HuH-7 (cell line): ENCODE results near the gene MACF1.
"Not testable (repeated sequence)": the region's sequence is repeated elsewhere in the genome, so short reads cannot be mapped to it uniquely, and the experiment has no call there.

ENCODE experiments used
- DNase-seq: peaks from one replicate; pipeline ENCODE4 v3.0.0; 2011; ENCODE audit warnings: low spot score

Gene MACF1

DNA sequence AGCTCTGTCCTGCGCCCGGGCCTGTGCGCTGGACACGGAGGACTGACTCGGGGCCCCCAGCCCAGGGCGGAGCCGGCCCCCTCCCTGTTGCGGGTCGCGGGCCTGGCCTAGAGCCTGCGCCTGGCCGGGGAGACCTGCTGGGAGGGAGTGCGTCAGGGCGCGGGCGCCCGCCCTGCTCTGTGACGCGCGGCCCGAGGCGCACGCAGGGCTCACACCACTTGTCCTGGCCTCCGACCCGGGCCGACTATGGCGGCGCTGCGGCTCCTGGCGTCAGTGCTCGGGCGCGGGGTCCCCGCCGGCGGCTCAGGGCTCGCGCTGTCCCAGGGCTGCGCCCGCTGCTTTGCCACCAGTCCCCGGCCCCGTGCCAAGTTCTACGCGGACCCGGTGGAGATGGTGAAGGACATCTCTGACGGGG, 310.2 kb downstream of the MACF1 start:
- DNase-seq, result not testable (repeated sequence)

- not testable (repeated sequence) for DNase-seq
Observed at GRCh38 chr1:39515131-39516086, 310.9 kb downstream of the MACF1 start.

GRCh38 chr1:39516841-39517240, 312.3 kb downstream of the MACF1 start:
- not testable (repeated sequence) for DNase-seq

- DNase-seq, result not testable (repeated sequence)
Observed at GRCh38 chr1:39517936-39518335, 313.4 kb downstream of the MACF1 start.

DNA sequence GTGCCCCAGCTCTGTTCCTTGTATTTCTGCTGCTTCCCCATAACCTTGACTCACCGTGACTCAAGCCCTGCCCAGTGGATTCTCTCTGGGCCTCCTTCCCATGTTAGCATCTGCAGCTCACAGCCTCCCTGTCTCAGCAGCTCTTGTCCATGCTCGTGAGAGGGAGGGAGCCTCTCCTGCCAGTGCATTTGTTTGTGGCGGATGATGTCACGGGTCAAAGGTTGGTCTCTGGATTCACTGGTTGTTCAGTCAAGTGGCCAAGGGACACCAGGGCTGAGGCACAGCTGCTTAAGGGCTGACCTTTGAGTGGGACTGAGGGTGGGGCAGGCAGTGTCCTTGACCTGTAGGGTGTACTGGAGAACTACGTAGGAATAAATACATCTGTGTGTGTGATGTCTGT, 314.9 kb downstream of the MACF1 start:
- not testable (repeated sequence) for DNase-seq

DNA sequence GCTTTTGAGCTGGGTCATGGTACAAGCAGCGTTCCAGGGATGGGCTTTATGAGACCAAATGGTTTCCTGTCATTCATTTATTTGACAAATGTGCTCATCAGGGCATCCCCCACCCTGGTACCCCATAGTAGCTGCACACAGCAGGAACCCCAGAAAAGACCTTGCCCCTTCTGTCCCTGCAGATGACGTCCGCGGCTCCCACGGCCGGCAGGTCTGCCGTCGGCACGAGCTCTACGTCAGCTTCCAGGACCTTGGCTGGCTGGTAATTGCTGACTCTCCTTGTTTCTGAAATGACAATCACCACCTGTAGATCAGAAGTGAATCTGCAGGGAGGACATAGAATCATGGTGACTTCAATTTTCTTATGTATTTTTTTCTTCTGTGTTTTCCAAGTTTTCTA, 317.7 kb downstream of the MACF1 start:
- not testable (repeated sequence) for DNase-seq

GRCh38 chr1:39522661-39523567, 318.4 kb downstream of the MACF1 start:
- DNase-seq, result no peak

- DNase-seq, result no peak
Observed at GRCh38 chr1:39524171-39524570, 319.7 kb downstream of the MACF1 start.

DNA sequence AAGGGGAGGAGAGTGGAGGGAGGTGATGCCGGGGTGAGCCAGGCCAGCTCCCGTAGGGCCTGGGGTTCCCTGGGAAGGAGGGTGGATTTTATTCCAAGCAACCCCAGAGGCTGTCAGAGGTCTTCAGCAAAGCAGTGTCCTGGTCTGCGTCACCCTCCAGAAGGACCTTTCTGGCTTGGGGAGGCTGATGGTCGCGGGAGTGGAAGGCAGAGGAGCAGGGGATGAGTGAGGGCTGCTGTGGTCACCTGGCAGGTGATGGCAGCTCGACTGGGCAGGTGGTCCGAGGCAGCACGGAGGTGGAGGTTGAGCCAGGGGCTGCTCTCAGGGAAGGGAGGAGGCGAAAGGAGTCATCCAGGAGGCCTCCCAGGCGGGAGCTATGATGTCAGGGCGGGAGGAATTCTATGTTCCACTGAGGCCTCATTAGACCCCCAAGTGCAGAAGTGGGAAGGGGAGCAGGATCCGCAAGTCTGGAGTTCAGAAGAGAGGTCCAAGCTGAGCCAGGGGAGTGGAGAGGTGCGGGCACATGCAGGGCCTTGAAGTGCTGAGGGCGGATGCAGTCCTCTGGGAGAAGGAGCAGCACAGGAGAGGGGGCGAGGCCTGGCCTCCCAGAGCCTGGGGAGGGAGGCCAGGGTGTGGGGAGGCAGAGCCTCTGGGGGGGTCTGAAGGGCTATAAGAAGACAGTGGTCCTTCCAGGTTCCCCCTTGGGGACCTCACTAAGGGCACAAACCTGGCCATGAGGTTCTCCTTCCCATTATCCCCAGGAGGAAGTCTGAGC, 320.3 kb downstream of the MACF1 start:
- DNase-seq, result no peak

DNA sequence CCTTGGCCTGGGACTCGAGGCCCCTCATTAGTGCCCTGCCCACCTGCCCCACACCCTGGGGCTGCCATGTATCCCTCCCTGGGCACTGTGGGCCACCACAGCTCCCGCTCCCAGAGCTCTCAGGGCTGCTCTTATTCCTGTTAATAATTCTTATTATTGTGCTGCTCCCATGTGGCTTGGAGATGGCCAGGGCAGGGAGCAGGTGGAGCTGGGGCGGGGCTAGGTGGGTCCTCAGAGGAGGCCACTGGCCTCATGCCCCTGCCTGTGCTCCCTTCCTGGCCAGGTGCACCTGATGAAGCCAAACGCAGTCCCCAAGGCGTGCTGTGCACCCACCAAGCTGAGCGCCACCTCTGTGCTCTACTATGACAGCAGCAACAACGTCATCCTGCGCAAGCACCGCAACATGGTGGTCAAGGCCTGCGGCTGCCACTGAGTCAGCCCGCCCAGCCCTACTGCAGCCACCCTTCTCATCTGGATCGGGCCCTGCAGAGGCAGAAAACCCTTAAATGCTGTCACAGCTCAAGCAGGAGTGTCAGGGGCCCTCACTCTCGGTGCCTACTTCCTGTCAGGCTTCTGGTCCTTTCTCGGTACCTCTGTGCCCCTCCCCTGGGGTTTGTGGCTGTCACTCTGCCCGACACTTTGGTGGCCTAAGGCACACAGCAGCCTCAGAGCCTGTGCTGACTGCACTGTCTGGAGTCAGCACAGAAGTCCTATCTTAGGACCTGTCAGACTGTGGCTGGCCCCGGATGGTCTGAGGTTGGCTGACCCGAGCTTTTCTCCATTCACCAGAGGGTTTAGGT, 321.1 kb downstream of the MACF1 start:
- no peak for DNase-seq

DNA sequence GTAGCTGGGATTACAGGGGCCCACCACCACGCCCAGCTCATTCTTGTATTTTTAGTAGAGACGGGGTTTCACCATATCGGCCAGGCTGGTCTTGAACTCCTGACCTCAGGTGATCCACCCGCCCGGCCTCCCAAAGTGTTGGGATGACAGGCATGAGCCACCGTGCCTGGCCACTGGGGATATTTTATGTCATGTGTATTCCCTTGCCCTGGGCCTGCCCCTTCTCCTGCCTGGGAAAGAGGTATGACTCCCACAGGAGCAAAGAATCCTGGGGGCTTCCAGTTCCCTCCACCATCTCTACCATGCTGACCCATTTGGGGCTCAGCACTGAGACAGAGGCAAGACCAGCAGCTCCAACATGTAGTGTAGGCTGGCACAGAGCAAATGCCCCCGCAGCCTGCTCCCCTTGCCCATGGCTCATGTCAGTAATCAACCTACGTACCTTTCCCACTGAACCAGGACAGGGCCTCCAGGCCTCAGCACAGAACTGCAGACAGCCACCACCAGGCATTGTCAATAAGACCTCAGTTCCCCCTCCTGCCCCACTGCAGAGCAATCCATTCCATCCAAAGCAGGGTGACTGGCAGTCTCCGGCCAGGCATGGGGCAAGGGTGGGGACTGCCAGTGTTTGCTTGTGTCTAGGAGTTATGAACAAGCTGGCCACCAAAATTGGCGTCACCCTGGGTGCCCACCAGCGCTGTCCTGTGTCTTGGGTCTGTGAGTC, 322.1 kb downstream of the MACF1 start:
- DNase-seq, result no peak

DNA sequence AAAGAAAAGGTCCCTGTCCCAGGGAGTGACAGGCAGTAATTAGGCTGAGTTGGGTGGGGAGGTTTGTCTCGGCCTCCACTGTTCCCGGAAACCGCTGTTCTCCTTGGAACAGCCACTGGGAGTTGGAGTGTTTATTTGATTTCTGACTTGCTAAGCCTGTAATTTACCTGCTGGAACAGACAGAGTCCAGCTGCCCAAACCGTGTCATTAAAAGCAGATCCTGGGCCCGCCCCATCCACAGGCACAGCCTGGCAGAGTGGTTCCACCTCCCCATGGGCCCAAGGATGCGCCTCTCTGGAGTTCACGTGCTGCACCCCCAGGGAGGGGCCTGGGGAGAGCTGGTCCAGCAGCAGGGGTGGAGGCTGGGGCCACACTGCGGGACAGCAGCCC, 322.7 kb downstream of the MACF1 start:
- not testable (repeated sequence) for DNase-seq

GRCh38 chr1:39528082-39528481, 323.6 kb downstream of the MACF1 start:
- DNase-seq, result no peak

- no peak for DNase-seq
Observed at GRCh38 chr1:39529901-39530535, 325.5 kb downstream of the MACF1 start.

DNA sequence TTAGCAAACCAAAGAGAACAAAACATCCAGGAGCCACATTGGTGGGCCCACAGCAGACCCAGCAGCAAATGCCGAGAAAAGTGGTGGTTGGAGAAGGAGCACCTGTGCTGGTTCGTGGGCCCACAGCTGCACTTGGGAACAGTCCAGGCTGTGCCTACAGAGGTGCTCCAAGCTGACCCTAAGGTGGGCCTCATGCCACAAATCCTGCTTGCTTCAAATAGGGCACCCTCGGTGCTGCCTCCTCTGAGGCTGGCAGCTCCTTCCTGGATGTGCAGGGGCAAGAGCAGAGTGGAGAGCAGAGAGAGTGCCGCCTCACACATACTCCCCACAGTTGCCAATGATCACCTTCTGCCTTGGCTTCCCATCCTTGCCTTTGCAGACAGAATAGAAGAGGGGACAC, 327.0 kb downstream of the MACF1 start:
- DNase-seq, result no peak

GRCh38 chr1:39533442-39533841, 328.9 kb downstream of the MACF1 start:
- no peak for DNase-seq
